ENCODE measurements around the gene KIRREL3. TPM values are rescaled to one million over a fixed set of nuclear protein-coding genes. Genes with fewer than 3 reads are reported as not detected.

The KIRREL3 gene
- total and polyA plus RNA-seq, 9 of the 15 experiments (the other 6 are each of a cell fraction or from before 2014, with no cell fraction given), result 0.04 to 0.10 TPM; not detected in 7

- no peak for TF ChIP-seq ID3 (CRISPR knock-in tag; IDR thresholded peaks at IDR 0.05)
- no peak for TF ChIP-seq ID3 (tag; IDR thresholded peaks at IDR 0.05)
- TF ChIP-seq C11orf30 (IDR thresholded peaks at IDR 0.05; ENCODE audit: low read depth), result peak; percentile 82
- TF ChIP-seq, protein P1, sequence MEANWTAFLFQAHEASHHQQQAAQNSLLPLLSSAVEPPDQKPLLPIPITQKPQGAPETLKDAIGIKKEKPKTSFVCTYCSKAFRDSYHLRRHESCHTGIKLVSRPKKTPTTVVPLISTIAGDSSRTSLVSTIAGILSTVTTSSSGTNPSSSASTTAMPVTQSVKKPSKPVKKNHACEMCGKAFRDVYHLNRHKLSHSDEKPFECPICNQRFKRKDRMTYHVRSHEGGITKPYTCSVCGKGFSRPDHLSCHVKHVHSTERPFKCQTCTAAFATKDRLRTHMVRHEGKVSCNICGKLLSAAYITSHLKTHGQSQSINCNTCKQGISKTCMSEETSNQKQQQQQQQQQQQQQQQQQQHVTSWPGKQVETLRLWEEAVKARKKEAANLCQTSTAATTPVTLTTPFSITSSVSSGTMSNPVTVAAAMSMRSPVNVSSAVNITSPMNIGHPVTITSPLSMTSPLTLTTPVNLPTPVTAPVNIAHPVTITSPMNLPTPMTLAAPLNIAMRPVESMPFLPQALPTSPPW (CRISPR knock-in tag; IDR thresholded peaks at IDR 0.05), result no peak
- no peak for TF ChIP-seq KDM4B (IDR thresholded peaks at IDR 0.05; ENCODE audit: borderline replicate concordance in 2 of 2, low read depth in 1 of 2)
- no peak for TF ChIP-seq ZNF764 (CRISPR knock-in tag; IDR thresholded peaks at IDR 0.05; ENCODE audit: low read depth)
These were observed 517.9 kb downstream of the KIRREL3 start (continued) for GRCh38 chr11:126482586-126483108.

GRCh38 chr11:126481303-126481680 lies 519.3 kb downstream of the KIRREL3 start:
- intact Hi-C loops (cut with micrococcal nuclease) (loop anchor here (2.0 kb wide), 1 partner anchor 40 kb away; no protein-coding TSS in a partner anchor), in situ Hi-C loops (cut with MboI) (no loop called here)
- H3K79me2 ChIP-seq (ENCODE audit: control insufficient read depth, insufficient read depth, low read length), result no peaks in the 10 kb centered on the region
- H3K9me1 ChIP-seq (ENCODE audit: control insufficient read depth, insufficient read depth, low read length), result no peaks in the 10 kb centered on the region
- no peaks in the 10 kb centered on the region for H3K9me3 ChIP-seq (replicated peaks; ENCODE audit: control insufficient read depth, insufficient read depth, low read depth, low read length)
- peaks cover 3 to 4% of the 10 kb centered on the region in 2 experiments; a peak in 2 of 5 replicates for H3K4me1 ChIP-seq (replicated peaks in 1 of 2; ENCODE audit: control insufficient read depth in 2 of 2, insufficient read depth in 2 of 2, low read length in 2 of 2)
- H3K36me3 ChIP-seq (ENCODE audit: control insufficient read depth, insufficient read depth, low read length), result no peaks in the 10 kb centered on the region
- no peaks in the 10 kb centered on the region for H4K20me1 ChIP-seq (replicated peaks; ENCODE audit: control insufficient read depth, insufficient read depth, low read length)
- FAIRE-seq (no peak), DNase-seq (ENCODE audit: extremely low read depth in 1 of 4, low spot score in 3 of 4) (no peak), ATAC-seq (no peak)
- peaks cover 6 to 42% of the 10 kb centered on the region in 2 experiments; a peak in 4 of 5 replicates for H3K27me3 ChIP-seq (ENCODE audit: control insufficient read depth in 2 of 2, insufficient read depth in 2 of 2, low read length in 2 of 2)
- H3K9ac ChIP-seq (ENCODE audit: insufficient read depth in 1 of 2, low read depth in 2 of 2, low read length in 2 of 2), result no peak overlapping the region
- H2AFZ ChIP-seq (ENCODE audit: low read depth, low read length), result no peak overlapping the region
- H3K4me2 ChIP-seq (ENCODE audit: insufficient read depth, low read length), result no peak overlapping the region
- ChIA-PET POLR2A (interaction anchor here (0.6 to 1.6 kb wide), 7 partner anchors 8 to 371 kb away, joined by 3 to 8 read pairs (median 4); no protein-coding TSS in a partner anchor), CTCF (ENCODE audit: low intra/inter-chr PET ratio) (interaction anchor here (1.6 to 2.4 kb wide), 2 partner anchors 40 to 171 kb away, joined by 6 to 12 read pairs; no protein-coding TSS in a partner anchor)
- 20% methylated on average over 5 of the region's 5 CpGs for WGBS (ENCODE audit: insufficient coverage, low coverage, missing lambda C conversion rate)
- H3K27ac ChIP-seq (ENCODE audit: extremely low read depth, low read depth, low read length), result no peak overlapping the region
- no peak overlapping the region for H3K4me3 ChIP-seq
- no TSS peak for BruUV-seq (replicated peaks)
- no peak for TF ChIP-seq KLF1 (tag; IDR thresholded peaks at IDR 0.05)
- no peak for TF ChIP-seq ZNF639 (CRISPR knock-in tag; conservative IDR thresholded peaks at IDR 0.05 in 1 of 2, IDR thresholded peaks at IDR 0.05 in 1 of 2)
- TF ChIP-seq POLR2AphosphoS2 (IDR thresholded peaks at IDR 0.05; ENCODE audit: low read length), result no peak
- no peak for TF ChIP-seq CREB3L1 (IDR thresholded peaks at IDR 0.05; ENCODE audit: borderline replicate concordance, low read depth)
- TF ChIP-seq POLR2AphosphoS5 (IDR thresholded peaks at IDR 0.05; ENCODE audit: control insufficient read depth, insufficient read depth, low read depth, low read length), result no peak
- TF ChIP-seq NFIC (IDR thresholded peaks at IDR 0.05), result no peak
- TF ChIP-seq, protein P2, sequence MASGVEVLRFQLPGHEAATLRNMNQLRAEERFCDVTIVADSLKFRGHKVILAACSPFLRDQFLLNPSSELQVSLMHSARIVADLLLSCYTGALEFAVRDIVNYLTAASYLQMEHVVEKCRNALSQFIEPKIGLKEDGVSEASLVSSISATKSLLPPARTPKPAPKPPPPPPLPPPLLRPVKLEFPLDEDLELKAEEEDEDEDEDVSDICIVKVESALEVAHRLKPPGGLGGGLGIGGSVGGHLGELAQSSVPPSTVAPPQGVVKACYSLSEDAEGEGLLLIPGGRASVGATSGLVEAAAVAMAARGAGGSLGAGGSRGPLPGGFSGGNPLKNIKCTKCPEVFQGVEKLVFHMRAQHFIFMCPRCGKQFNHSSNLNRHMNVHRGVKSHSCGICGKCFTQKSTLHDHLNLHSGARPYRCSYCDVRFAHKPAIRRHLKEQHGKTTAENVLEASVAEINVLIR (CRISPR knock-in tag; IDR thresholded peaks at IDR 0.05), result no peak
- TF ChIP-seq ZNF408 (CRISPR knock-in tag; IDR thresholded peaks at IDR 0.05; ENCODE audit: low read depth), result no peak

All from K562 (cell line).